ENCODE measurements around the gene MICOS13.

MICOS13 gene

GRCh38 chr19:5687360-5688198 lies 7.3 kb upstream of the MICOS13 start:
- DNase-seq (ENCODE audit: low read depth): no peak

GRCh38 chr19:5686647-5687359 lies 6.5 kb upstream of the MICOS13 start:
- peak; percentile 81 for DNase-seq (ENCODE audit: low read depth)

GRCh38 chr19:5686326-5686646 lies 6.0 kb upstream of the MICOS13 start:
- no peak for DNase-seq (ENCODE audit: low read depth)

DNA sequence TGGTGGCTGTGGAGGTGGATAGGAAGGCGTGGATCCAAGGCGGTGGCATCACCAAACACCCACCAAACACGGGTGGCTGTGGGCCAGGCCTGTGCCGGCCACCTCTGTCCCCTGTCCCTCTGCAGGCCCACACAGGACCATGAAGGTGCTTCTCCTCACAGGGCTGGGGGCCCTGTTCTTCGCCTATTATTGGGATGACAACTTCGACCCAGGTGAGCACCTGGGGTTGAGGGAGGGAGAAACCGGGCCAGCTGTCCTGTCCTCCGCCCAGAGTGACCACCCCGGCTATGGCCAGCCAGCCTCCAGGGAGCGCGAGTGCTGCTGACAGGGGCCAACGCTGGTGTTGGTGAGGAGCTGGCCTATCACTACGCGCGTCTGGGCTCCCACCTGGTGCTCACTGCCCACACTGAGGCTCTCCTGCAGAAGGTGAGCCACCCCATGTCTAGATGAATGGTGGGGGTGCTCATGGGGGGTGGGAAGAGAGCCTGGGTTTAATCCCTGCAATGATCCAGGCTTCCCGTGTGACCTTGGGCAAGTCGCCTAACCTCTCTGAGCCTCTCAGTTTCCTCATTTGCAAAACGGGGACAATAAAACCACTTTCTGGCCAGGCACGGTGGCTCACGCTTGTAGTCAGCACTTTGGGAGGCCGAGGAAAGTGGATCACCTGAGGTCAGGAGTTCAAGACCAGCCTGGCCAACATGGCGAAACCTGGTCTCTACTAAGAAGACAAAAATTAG lies 4.5 kb upstream of the MICOS13 start:
- no peak for DNase-seq (ENCODE audit: low read depth)

GRCh38 chr19:5683177-5683886 lies 3.0 kb upstream of the MICOS13 start:
- DNase-seq (ENCODE audit: low read depth): no peak

DNA sequence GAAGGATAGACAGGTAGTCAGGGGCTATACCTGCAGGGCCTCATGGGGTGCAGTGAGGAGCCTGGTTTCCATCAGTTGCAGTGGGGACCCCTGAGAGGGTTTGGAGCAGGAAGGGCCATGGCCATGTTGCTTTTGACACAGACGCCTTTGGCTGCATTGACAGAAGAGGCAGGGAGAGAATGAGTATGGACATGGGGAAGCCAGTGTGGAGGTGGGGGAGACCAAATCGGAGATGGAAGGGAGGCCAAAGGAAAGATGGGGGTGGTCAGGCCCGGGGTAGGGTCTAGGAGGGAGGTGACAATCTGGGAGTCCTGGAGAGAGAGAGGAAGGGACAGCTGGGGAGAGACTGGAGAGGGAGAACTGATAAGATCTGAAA lies 1.8 kb upstream of the MICOS13 start:
- DNase-seq (ENCODE audit: low read depth): no peak

DNA sequence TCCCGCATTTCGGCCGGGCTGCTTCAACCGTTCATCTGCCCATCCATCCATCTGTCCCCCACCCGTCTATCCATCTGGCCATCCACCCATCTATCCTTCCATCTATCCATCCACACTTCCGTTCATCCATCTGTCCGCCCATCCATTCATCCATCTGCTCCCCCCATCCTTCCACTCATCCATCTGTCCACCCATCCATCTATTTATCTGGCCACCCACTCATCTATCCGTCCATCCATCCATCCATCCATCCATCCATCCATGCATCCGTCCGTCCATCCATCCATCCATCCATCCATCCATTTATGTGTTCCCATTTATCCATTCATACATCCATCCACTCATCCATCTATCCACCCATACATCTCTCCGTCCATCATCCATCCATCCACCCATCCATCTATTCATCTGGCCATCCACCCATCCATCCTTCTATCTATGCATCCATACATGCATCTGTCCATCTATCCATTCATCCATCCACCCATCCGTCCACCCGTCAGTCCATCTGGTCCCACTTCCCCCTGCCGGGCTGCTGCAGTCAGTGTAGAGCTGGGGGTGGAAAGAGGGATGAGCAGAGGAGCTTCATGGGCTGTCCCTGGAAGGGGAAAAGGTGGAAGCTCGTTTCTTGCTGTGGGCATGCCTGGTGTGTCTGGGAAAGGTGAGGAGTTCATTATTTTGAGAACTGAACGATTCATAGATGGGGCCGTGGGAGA lies 1.2 kb upstream of the MICOS13 start:
- no peak for DNase-seq (ENCODE audit: low read depth)

DNA sequence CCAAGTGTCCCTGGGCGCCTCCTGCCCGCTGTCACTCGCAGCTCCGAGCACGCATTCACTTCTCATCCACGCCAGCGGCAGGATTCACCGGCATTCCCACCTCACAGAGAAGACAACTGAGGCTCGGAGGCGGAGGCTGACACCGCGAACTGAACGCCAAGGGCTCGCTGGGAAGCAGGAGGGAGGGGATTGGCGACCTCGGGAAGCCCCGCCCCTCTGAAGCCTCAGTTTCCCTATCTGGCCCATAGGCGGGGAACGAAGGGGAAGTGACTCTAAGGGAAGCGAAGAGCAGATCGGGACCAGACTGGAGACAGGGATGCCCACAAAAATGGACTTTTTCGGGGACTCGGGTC lies 256 bp downstream of the MICOS13 start:
- no peak for DNase-seq (ENCODE audit: low read depth)

- no peak for DNase-seq (ENCODE audit: low read depth)
Observed at GRCh38 chr19:5679289-5680083, 830 bp downstream of the MICOS13 start.

DNA sequence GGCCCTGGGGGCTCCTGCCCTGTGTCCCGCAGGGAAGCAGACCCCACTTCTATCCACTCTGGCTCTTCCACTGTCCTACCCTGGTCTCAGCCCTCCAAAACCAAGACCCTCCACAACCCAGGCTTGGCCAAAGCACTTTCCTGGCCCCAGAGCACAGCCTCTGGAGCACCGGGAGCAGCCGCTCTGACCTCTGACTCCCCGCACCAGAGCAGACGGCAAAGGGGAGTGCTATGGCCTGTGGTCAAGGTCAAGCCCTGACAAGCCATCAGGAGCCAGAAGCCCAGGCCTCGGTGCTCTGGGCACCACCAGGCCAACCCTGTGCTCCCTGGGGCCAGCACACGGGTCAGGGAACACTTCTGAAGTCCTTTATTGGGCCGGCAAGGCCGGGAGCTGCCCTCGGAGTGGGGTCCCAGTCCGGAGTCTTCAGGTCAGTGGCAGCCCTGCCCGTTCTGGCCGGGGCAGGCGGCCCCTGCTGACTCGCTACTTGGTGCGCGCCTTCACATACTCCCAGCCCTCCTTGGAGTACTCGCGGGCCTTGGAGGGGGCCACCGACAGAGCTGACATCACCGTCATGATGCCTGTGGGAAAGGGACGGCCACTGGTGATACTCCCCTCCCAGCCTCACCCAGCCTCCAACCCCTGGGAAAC lies 2.1 kb downstream of the MICOS13 start:
- DNase-seq (ENCODE audit: low read depth): no peak

DNA sequence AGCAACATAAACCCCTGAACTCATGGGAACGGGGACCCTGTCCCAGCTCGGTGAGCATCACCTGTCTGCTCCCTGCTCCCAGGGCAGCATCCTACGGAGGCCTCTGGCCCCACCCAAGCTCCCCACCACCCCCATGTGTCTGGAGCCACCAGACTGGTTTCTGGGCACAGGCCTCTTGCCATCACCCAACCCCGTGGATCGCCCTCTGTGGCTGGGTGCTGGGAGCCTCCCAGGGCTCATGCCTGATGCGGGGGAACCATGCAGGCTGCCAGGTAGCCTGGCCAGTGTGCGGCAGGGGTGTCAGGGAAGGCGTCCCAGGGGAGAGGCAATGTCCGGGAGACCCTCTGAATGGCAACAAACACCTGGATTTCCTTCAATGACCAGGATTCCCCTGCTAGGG lies 2.7 kb downstream of the MICOS13 start:
- no peak for DNase-seq (ENCODE audit: low read depth)

- no peak for DNase-seq (ENCODE audit: low read depth)
Observed at GRCh38 chr19:5677136-5677535, 3.2 kb downstream of the MICOS13 start.

- no peak for DNase-seq (ENCODE audit: low read depth)
Observed at GRCh38 chr19:5676772-5677105, 3.6 kb downstream of the MICOS13 start.

DNA sequence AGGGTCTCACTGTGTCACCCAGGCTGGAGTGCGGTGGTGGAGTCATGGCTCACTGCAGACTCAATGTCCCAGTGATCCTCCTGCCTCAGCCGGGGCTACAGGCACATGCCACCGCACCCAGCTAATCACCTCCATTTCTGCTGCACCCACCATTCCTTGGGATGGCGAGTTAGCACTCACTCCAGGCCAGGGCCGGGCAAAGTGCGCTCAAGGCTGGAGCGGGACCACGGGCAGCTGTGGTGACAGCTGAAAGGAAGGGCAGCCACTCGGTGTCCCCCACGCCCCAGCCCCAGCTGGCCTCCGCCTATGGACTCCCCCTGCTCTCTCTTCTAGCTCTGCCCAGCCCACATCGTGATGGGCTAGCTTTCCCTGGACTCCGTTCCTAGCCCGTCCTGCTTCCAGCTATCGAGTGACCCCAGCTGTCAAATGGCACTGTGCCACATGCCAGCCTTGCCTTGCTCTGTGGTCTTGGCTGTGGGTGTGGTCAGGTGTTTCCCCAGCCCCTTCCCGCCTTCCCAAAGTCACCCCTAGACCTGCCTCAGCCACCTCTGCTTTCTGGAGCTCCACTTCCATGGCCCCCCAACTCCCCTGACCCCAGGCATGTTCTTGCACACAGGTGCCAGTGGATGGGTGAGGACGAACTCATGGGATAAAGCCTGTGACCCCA lies 4.1 kb downstream of the MICOS13 start:
- DNase-seq (ENCODE audit: low read depth): no peak

GRCh38 chr19:5674714-5675113 lies 5.6 kb downstream of the MICOS13 start:
- DNase-seq (ENCODE audit: low read depth): no peak

DNA sequence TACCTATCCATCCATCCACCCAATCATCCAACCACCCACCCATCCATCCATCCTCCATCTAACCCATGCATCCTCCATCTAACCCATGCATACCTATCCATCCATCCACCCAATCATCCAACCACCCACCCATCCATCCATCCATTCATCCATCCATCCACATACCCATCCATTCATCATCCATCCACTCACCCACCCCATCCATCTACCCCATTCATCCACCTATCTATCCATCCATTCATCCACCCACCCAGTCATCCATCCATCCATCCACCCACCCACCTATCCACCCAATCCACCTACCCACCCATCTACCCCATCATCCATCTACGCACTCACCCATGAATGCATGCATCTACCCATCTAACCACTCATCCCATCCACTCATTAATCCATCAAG lies 6.6 kb downstream of the MICOS13 start:
- DNase-seq (ENCODE audit: low read depth): no peak

GRCh38 chr19:5672708-5673459 lies 7.4 kb downstream of the MICOS13 start:
- no peak for DNase-seq (ENCODE audit: low read depth)

DNA sequence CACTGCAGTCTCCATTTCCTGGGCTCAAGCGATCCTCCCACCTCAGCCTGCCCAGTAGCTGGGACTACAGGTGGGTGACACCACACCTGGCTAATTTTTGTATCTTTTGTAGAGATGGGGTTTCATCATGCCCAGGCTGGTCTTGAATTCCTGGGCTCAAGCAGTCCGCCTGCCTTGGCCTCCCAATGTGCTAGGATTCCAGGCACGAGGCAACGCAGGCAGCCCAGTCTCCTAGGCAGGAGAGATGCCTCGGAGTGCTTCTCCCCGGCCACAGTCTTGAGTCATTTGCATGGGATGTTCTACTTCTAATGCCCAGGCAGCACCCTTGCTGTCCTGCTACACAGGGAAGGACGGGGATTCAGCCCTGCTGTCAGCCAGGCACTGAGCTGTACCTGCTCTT lies 8.7 kb downstream of the MICOS13 start:
- no peak for DNase-seq (ENCODE audit: low read depth)

DNA sequence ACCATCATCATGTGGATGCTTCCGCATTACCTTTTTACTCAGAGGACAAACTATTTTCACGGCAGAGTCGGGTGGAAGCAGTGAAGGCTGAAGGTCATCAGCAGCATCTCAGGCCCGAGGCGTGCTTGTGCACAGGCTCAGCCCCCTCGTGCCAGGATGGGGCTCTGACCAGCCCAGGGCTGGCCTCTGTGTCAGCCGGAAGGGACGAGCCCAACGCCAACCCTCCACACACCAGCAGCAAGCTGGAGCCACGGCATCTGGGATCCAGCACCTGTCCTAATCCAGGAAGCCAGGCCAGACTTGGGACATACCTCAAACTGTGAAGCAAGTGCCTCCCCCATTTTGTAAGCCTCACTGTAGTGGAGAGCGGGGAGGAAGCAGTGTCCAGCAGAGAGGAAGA lies 11.1 kb downstream of the MICOS13 start:
- DNase-seq (ENCODE audit: low read depth): no peak
